SU-DHL-6 (cell line): ENCODE data around the gene NAV3.

ENCODE experiments used
- H2AFZ ChIP-seq: fragments of 200-600 bp; sonication (generic); 2 replicates; pipeline ENCODE4 v1.6.1; 2014; ENCODE audit warnings: low read depth, mild to moderate bottlenecking, moderate library complexity, mixed read lengths, antibody characterized with exemption, low read length; ENCODE audit not compliant: severe bottlenecking
- H3F3A ChIP-seq: fragments of 200-600 bp; shearing (Covaris generic); 2 replicates; pipeline ENCODE4 v1.6.0; 2016; ENCODE audit warnings: antibody characterized with exemption, mild to moderate bottlenecking; ENCODE audit not compliant: insufficient read depth
- H3K27ac ChIP-seq: fragments of 200-600 bp; sonication (generic); 2 replicates; pipeline ENCODE4 v1.5.1; 2016; ENCODE audit warnings: low read depth, mild to moderate bottlenecking, low read length, moderate library complexity, mixed read lengths
- H3K27me3 ChIP-seq: fragments of 200-600 bp; sonication (generic), shearing (Covaris generic); 2 replicates; pipeline ENCODE4 v1.6.0; 2014; ENCODE audit warnings: mild to moderate bottlenecking, low read length
- H3K36me3 ChIP-seq: fragments of 200-600 bp; sonication (generic); 2 replicates; pipeline ENCODE4 v1.6.1; 2014; ENCODE audit warnings: mild to moderate bottlenecking, low read length, mixed read lengths
- H3K4me2 ChIP-seq: fragments of 300-600, 200-600 bp; shearing (Covaris generic), sonication (generic); 2 replicates; pipeline ENCODE4 v1.6.0; 2014; ENCODE audit warnings: low read length, low read depth, mild to moderate bottlenecking; ENCODE audit not compliant: poor library complexity, severe bottlenecking
- H3K4me3 ChIP-seq: fragments of 200-600 bp; sonication (generic); 2 replicates; pipeline ENCODE4 v1.5.1; 2014; ENCODE audit warnings: antibody characterized with exemption, low read length, mild to moderate bottlenecking, mixed read lengths; ENCODE audit not compliant: insufficient read depth, poor library complexity, severe bottlenecking
- H3K79me2 ChIP-seq: fragments of 200-600 bp; sonication (generic); 2 replicates; pipeline ENCODE4 v1.6.1; 2014; ENCODE audit warnings: mild to moderate bottlenecking, low read length, moderate library complexity; ENCODE audit not compliant: insufficient read depth
- H3K9ac ChIP-seq: fragments of 200-600 bp; sonication (generic); 2 replicates; pipeline ENCODE4 v1.7.0; 2014; ENCODE audit warnings: mild to moderate bottlenecking, low read length
- H3K9me2 ChIP-seq: fragments of 200-600 bp; sonication (generic); replicated peaks from 2 replicates; pipeline ENCODE4 v1.6.1; 2014; ENCODE audit warnings: low read length; ENCODE audit not compliant: insufficient read depth
- H3K9me3 ChIP-seq: fragments of 200-600 bp; sonication (generic); 2 replicates; pipeline ENCODE4 v1.6.1; 2014; ENCODE audit warnings: low read length, mixed read lengths; ENCODE audit not compliant: insufficient read depth
- H4K20me1 ChIP-seq: fragments of 200-600 bp; sonication (generic); 2 replicates; pipeline ENCODE4 v1.6.1; 2014; ENCODE audit warnings: low read depth, mild to moderate bottlenecking, antibody characterized with exemption, low read length, moderate library complexity, mixed read lengths
- EZH2phosphoT487 ChIP-seq: fragments of 200-600 bp; sonication (generic), shearing (Covaris generic); conservative IDR thresholded peaks from 2 replicates; pipeline ENCODE4 v1.6.1; 2018; ENCODE audit warnings: mild to moderate bottlenecking, antibody characterized with exemption, low read length, moderate library complexity, mixed read lengths
- TF ChIP-seq, protein P1 (sequence below): fragments of 200-600 bp; sonication (generic); IDR thresholded peaks from one replicate; pipeline ENCODE4 v1.5.1; 2017; ENCODE audit warnings: antibody characterized with exemption, mild to moderate bottlenecking, low read length, moderate library complexity; ENCODE audit not compliant: insufficient read depth, poor library complexity, severe bottlenecking

Gene NAV3

DNA sequence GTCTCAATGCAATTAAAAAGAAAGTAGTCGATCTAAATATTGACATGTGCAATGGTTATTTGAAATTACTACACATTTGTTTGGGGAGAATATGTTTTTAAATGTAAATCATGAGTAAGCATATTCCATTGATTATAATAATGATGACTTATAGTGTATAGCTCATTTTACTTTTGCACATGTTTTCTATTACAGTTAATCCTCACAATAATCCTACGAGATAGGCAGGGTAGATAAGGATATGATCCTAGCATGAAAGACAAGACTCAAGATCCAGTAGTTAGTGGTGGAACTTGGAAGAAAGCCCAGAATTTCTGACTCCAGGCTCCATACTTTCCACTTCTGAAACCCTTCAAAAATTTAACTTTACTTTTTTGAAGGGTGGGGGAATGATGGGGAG is 94.0 kb downstream of the NAV3 start:
- H3K36me3 ChIP-seq = no peaks in the 10 kb centered on the region
- no peak overlapping the region for H3K4me2 ChIP-seq
- H3K4me3 ChIP-seq = no peak overlapping the region
- TF ChIP-seq, protein P1, sequence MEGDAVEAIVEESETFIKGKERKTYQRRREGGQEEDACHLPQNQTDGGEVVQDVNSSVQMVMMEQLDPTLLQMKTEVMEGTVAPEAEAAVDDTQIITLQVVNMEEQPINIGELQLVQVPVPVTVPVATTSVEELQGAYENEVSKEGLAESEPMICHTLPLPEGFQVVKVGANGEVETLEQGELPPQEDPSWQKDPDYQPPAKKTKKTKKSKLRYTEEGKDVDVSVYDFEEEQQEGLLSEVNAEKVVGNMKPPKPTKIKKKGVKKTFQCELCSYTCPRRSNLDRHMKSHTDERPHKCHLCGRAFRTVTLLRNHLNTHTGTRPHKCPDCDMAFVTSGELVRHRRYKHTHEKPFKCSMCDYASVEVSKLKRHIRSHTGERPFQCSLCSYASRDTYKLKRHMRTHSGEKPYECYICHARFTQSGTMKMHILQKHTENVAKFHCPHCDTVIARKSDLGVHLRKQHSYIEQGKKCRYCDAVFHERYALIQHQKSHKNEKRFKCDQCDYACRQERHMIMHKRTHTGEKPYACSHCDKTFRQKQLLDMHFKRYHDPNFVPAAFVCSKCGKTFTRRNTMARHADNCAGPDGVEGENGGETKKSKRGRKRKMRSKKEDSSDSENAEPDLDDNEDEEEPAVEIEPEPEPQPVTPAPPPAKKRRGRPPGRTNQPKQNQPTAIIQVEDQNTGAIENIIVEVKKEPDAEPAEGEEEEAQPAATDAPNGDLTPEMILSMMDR = no peak
- TF ChIP-seq EZH2phosphoT487 = no peak
- H4K20me1 ChIP-seq = no peaks in the 10 kb centered on the region
- no peaks in the 10 kb centered on the region for H3K27me3 ChIP-seq
- H3K27ac ChIP-seq = no peak overlapping the region
- H3F3A ChIP-seq = no peaks in the 10 kb centered on the region
- no peak overlapping the region for H2AFZ ChIP-seq
- no peaks in the 10 kb centered on the region for H3K9me3 ChIP-seq
- H3K79me2 ChIP-seq = no peaks in the 10 kb centered on the region
- no peak overlapping the region for H3K9ac ChIP-seq
- no peaks in the 10 kb centered on the region for H3K9me2 ChIP-seq

DNA sequence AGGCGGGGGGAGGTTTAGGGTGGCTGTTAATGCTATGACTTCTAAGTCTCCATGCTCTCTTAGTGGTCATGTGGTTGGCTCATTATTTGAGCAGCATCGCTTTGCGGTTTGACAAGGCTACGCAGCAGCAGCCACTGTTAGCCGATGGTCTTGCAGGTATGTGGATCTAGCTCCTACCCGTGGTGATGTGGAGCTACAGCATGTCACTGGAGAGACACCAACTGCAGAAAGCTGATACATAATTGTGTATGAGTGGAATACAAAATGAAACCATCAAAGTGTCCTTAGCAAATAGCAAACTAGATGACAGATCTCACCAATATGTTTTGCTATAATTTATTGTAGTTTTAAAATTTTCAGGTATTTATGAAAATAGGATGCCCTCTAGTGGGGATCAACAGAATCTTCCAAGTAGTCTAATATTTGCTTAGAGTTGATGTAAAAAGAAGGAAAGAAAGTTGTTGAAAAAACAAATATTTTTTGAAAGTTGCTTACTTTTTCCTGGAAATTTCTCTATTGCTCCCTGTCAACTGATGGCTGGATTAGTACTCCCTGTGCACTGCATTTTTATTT is 94.9 kb downstream of the NAV3 start:
- Histone ChIP-seq H2AFZ (no peak overlapping the region), H3K4me3 (no peak overlapping the region), H3K9ac (no peak overlapping the region), H3K27ac (no peak overlapping the region), H3K79me2 (no peaks in the 10 kb centered on the region), H3K9me2 (no peaks in the 10 kb centered on the region), H4K20me1 (no peaks in the 10 kb centered on the region), H3K4me2 (peak overlapping the region; percentile 21), H3K36me3 (no peaks in the 10 kb centered on the region), H3K27me3 (no peaks in the 10 kb centered on the region), H3K9me3 (no peaks in the 10 kb centered on the region), H3F3A (no peaks in the 10 kb centered on the region)
- TF ChIP-seq EZH2phosphoT487 = no peak
- TF ChIP-seq, protein P1 = peak; percentile 99

DNA sequence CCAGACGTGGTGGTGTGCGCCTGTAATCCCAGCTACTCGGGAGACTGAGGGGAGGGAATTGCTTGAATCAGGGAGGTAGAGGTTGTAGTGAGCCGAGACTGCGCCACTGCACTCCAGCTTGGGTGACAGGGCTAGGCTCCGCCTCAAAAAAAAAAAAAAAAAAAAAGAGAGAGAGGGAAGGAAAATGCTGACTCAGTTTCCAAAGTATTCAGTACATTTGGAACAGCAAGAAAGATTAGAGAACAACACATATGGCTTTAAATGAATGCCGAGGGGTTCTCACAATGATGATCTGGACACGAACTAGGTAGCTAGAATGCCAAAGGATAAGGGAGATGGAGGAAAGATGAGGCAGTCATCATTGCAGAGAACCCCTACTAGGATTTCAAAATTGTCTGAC is 97.4 kb downstream of the NAV3 start:
- H3K9ac ChIP-seq = no peak overlapping the region
- no peaks in the 10 kb centered on the region for H3K79me2 ChIP-seq
- no peaks in the 10 kb centered on the region for H4K20me1 ChIP-seq
- no peaks in the 10 kb centered on the region for H3F3A ChIP-seq
- no peak overlapping the region for H3K27ac ChIP-seq
- H2AFZ ChIP-seq = no peak overlapping the region
- H3K4me2 ChIP-seq = no peak overlapping the region
- no peaks in the 10 kb centered on the region for H3K36me3 ChIP-seq
- no peaks in the 10 kb centered on the region for H3K27me3 ChIP-seq
- H3K4me3 ChIP-seq = no peak overlapping the region
- H3K9me3 ChIP-seq = no peaks in the 10 kb centered on the region
- H3K9me2 ChIP-seq = no peaks in the 10 kb centered on the region
- TF ChIP-seq, protein P1 = no peak
- no peak for TF ChIP-seq EZH2phosphoT487
